HG03442 (cell line): ENCODE results near the gene VAMP3.

Experiments
- ATAC-seq: cut with Tn5 transposase; IDR thresholded peaks from one replicate; pipeline ENCODE4 v1.9.1; 2021; ENCODE audit warnings: mild to moderate bottlenecking, moderate library complexity; ENCODE audit not compliant: unreplicated experiment

VAMP3 gene

GRCh38 chr1:7770997-7771822, at the start of gene VAMP3:
VAMP3 (plus strand) TSS chr1:7771296; CDS start chr1:7771384, 88 bp downstream.
- ATAC-seq, result peak; percentile 68

GRCh38 chr1:7721940-7722669, 49.0 kb upstream of the VAMP3 start:
- ATAC-seq, result no peak

- ATAC-seq, result no peak
Observed at GRCh38 chr1:7722670-7723012, 48.5 kb upstream of the VAMP3 start.

- ATAC-seq, result no peak
Observed at GRCh38 chr1:7726623-7727022, 44.5 kb upstream of the VAMP3 start.

GRCh38 chr1:7727809-7728471, 43.2 kb upstream of the VAMP3 start:
- no peak for ATAC-seq

GRCh38 chr1:7729761-7730160, 41.3 kb upstream of the VAMP3 start:
- ATAC-seq, result no peak

- ATAC-seq, result no peak
Observed at GRCh38 chr1:7732331-7732730, 38.8 kb upstream of the VAMP3 start.

- no peak for ATAC-seq
Observed at GRCh38 chr1:7733276-7733675, 37.8 kb upstream of the VAMP3 start.

- no peak for ATAC-seq
Observed at GRCh38 chr1:7738044-7738443, 33.1 kb upstream of the VAMP3 start.

- ATAC-seq, result no peak
Observed at GRCh38 chr1:7743346-7743745, 27.8 kb upstream of the VAMP3 start.

GRCh38 chr1:7744882-7745281, 26.2 kb upstream of the VAMP3 start:
- no peak for ATAC-seq

- no peak for ATAC-seq
Observed at GRCh38 chr1:7745783-7746182, 25.3 kb upstream of the VAMP3 start.

- ATAC-seq, result no peak
Observed at GRCh38 chr1:7747605-7748004, 23.5 kb upstream of the VAMP3 start.

- no peak for ATAC-seq
Observed at GRCh38 chr1:7749126-7749525, 22.0 kb upstream of the VAMP3 start.

GRCh38 chr1:7751174-7751573, 19.9 kb upstream of the VAMP3 start:
- no peak for ATAC-seq

- no peak for ATAC-seq
Observed at GRCh38 chr1:7752512-7753417, 18.3 kb upstream of the VAMP3 start.

- no peak for ATAC-seq
Observed at GRCh38 chr1:7753641-7754040, 17.5 kb upstream of the VAMP3 start.

- ATAC-seq, result no peak
Observed at GRCh38 chr1:7754234-7754633, 16.9 kb upstream of the VAMP3 start.

- no peak for ATAC-seq
Observed at GRCh38 chr1:7755448-7755847, 15.6 kb upstream of the VAMP3 start.

GRCh38 chr1:7760245-7760644, 10.9 kb upstream of the VAMP3 start:
- no peak for ATAC-seq

GRCh38 chr1:7761103-7761502, 10.0 kb upstream of the VAMP3 start:
- ATAC-seq, result no peak
